Upper lobe of left lung (tissue), 6 donors: ENCODE data around the gene EHF. TPM values are rescaled to one million over a fixed set of nuclear protein-coding genes. Genes with fewer than 3 reads are reported as not detected.
A peak's percentile ranks its signal among the peaks of the same experiment; 100 is the strongest.

Experiments used
- ATAC-seq, 2 donors: fragments of 200-7000 bp; cut with Tn5 transposase; one replicate each; pipeline ENCODE4 v1.9.1; 2022; ENCODE audit warnings: mild to moderate bottlenecking in 2 of 2, moderate library complexity in 2 of 2; ENCODE audit not compliant: low FRiP score in 2 of 2
- DNase-seq, 2 donors: peaks; one replicate each; pipeline ENCODE4 v3.0.0-alpha.2; 2019 to 2020
- H3K27ac ChIP-seq, 4 donors: fragments of 200-600 bp; sonication (generic); one replicate each; pipeline ENCODE4 v1.5.1; 2016 to 2019
- H3K27me3 ChIP-seq, 4 donors: fragments of 200-600 bp; sonication (generic); one replicate each; pipeline ENCODE4 v1.5.1; 2017 to 2019
- H3K36me3 ChIP-seq, 4 donors: fragments of 200-600 bp; sonication (generic); one replicate each; pipeline ENCODE4 v1.5.1; 2016 to 2019
- H3K4me1 ChIP-seq, 4 donors: fragments of 200-600 bp; sonication (generic); one replicate each; pipeline ENCODE4 v1.5.1; 2018 to 2019
- H3K4me3 ChIP-seq, 4 donors: fragments of 200-600 bp; sonication (generic); one replicate each; pipeline ENCODE4 v1.5.1; 2017 to 2019; ENCODE audit warnings: mild to moderate bottlenecking in 2 of 4, moderate library complexity in 1 of 4
- H3K9me3 ChIP-seq, 4 donors: fragments of 200-600 bp; sonication (generic); one replicate each; pipeline ENCODE4 v1.5.1; 2018 to 2019
- CTCF ChIP-seq, 6 experiments: fragments of 450-650 bp in 4 of 6; fragments of 200-600 bp in 2 of 6; sonication (generic) in 2 of 6; IDR thresholded peaks; one replicate each; pipeline ENCODE4 v1.5.1; 2016 to 2019; ENCODE audit warnings: antibody characterized with exemption in 6 of 6
- EP300 ChIP-seq, 4 donors: sonication (generic); formaldehyde crosslinking; IDR thresholded peaks; one replicate each; pipeline ENCODE4 v1.5.1; 2017; ENCODE audit warnings: antibody characterized with exemption in 4 of 4, control low read depth in 2 of 4
- POLR2A ChIP-seq, 4 donors: fragments of 450-650 bp; IDR thresholded peaks; one replicate each; pipeline ENCODE4 v1.5.1; 2016 to 2017; ENCODE audit warnings: antibody characterized with exemption in 4 of 4, mild to moderate bottlenecking in 2 of 4
- POLR2AphosphoS5 ChIP-seq, 2 donors: sonication (generic); formaldehyde crosslinking; IDR thresholded peaks; one replicate each; pipeline ENCODE4 v1.5.1; 2017; ENCODE audit warnings: antibody characterized with exemption in 2 of 2
- WGBS, 2 donors: methylation state at CpG; one replicate each; pipeline ENCODE4 v1.1.5; 2017 to 2018; 5-methylcytosine and 5-hydroxymethylcytosine counted together
- total RNA-seq, 6 donors: library from RNA; depleted of rRNA in 4 of 6; stranded (reverse); fragments of >200 nt in 4 of 6; gene quantifications; one replicate each; pipeline versions ENCODE4 v1.1.0 to v1.2.1, GENCODE V29; 2016 to 2021
- donor health status: DM: no; HTN: no; CAD: no; lungs with moderate emphysema.
- donor health status: DM: no; HTN: yes; CAD: no; lungs with severe emphysema.

EHF gene
- total RNA-seq, 6 donors from 2014 or later: 31.8 to 122 (median 57.7) TPM

GRCh38 chr11:34651551-34651950 lies 30.7 kb downstream of the EHF start:
- H3K27me3 ChIP-seq: no peaks in the 10 kb centered on the region
- TF ChIP-seq EP300 (IDR thresholded peaks at IDR 0.05) (no peak), CTCF (IDR thresholded peaks at IDR 0.05) (no peak), POLR2A (IDR thresholded peaks at IDR 0.05) (no peak), POLR2AphosphoS5 (IDR thresholded peaks at IDR 0.05) (no peak)
- peak overlapping the region in 1 of 4 donors; percentile 15 for H3K27ac ChIP-seq
- no peak for DNase-seq
- 47 to 55% methylated on average over 3 of the region's 3 CpGs for WGBS, 2 donors
- no peak overlapping the region for H3K4me3 ChIP-seq
- no peaks in the 10 kb centered on the region for H3K9me3 ChIP-seq
- peaks cover 0 to 4% (median 2%) of the 10 kb centered on the region in 4 donors for H3K36me3 ChIP-seq
- peaks cover 17 to 51% (median 31%) of the 10 kb centered on the region in 4 donors for H3K4me1 ChIP-seq
- no peak for ATAC-seq

DNA sequence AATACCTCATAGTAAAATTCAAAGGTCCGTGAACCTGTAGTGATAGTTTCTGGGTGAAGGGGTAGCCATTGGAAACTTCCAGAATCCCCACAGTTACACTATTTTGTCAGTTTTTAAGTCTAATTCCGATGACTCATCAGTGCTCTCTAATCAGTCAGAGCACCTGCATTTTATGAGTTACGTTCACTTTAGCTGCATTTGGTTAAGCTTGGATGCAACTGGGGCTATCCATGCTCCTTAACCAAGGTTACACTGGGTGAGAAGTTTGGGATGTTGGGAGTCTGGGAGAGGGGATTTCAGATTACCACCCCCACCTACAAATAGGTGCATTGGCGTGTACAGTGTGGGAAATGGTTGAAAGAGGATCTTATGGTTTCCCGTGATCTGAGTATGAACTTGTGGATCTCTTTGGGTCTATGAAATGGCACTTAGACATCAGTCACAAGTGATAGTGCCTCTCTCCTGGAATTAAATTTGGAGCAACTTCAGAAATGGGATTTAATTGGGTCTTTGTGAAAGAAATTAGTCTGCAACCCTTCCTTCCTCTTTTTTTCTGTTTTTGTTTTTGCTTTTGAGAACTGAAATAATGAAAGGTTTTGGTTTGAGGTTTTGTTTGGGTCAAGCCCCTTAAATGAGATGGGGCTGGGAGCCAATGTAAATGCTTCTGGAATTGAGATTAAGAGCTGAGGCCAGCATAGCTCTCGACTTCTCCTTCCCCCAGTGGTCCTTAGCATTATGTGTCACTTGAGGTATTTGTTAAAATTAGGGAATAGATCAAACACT lies 31.5 kb downstream of the EHF start:
- H3K36me3 ChIP-seq: peaks cover 0 to 3% (median 0%) of the 10 kb centered on the region in 4 donors
- H3K27me3 ChIP-seq: no peaks in the 10 kb centered on the region
- H3K9me3 ChIP-seq: no peaks in the 10 kb centered on the region
- H3K4me1 ChIP-seq: peaks cover 17 to 51% (median 31%) of the 10 kb centered on the region in 4 donors
- peak overlapping the region in 2 of 4 donors; percentile 71 to 76 for H3K27ac ChIP-seq
- H3K4me3 ChIP-seq: no peak overlapping the region
- DNase-seq: no peak
- WGBS, 2 donors: 71 to 82% methylated on average over 6 of the region's 6 CpGs
- TF ChIP-seq POLR2AphosphoS5 (IDR thresholded peaks at IDR 0.05) (no peak), POLR2A (IDR thresholded peaks at IDR 0.05) (no peak), EP300 (IDR thresholded peaks at IDR 0.05) (no peak), CTCF (IDR thresholded peaks at IDR 0.05) (no peak)
- ATAC-seq: no peak

DNA sequence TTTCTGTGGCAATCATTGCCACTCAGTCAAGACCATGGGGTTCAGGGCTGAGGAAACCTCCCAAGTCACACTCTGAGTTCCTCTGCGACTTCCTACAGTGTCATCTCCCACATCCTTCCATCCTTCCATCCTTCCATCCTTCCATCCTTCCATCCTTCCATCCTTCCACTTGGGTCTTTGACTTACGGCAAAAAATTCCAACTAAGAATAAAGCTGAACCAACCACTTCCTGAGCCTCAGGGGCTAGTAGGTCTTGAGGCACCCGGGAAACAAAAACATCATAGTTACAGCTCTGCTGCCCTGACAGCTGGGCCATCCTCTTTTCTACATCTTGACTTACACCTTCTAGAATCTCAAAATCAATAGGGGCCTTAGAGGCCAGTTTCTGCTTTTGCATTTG lies 32.1 kb downstream of the EHF start:
- Histone ChIP-seq H3K9me3 (no peaks in the 10 kb centered on the region), H3K4me1 (peaks cover 17 to 51% (median 31%) of the 10 kb centered on the region in 4 donors), H3K27me3 (no peaks in the 10 kb centered on the region), H3K4me3 (no peak overlapping the region), H3K27ac (peak overlapping the region in 3 of 4 donors; percentile 52 to 76 (median 71)), H3K36me3 (peaks cover 0 to 3% (median 0%) of the 10 kb centered on the region in 4 donors)
- ATAC-seq (no peak), DNase-seq (no peak)
- 61% methylated on average over 3 of the region's 3 CpGs for WGBS, 2 donors
- no peak for TF ChIP-seq POLR2AphosphoS5 (IDR thresholded peaks at IDR 0.05)
- TF ChIP-seq POLR2A (IDR thresholded peaks at IDR 0.05): no peak

DNA sequence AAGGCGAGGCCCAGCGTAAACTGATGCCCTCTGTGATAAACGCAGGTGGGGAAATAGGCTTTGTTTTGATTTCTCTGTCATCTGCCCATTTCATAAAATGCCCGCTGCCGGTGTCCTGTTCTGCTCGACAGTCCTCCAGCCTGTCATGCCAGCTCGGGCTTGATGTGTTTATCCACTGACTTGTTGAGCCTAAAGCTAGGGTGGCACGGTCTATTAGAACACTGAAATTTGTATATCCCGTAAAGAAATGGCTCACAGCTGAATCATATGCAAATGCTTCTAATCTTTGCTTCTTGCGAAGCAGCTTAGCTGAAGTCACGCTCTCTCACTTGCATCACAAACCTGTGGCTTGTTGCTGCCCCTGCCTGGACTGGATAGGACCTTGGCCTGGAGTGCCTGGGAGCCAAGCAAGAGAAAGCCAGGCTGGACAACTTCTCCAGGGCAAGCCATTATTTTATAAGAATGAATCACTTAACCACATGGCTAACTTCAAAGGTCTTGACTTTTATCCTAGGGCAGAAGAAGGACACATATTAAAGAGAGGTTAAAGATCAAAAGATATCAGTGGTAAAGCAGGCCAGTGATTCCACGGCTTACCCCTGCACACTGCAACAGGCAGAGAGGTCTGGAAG lies 33.1 kb downstream of the EHF start:
- 60 to 65% methylated on average over 12 of the region's 12 CpGs for WGBS, 2 donors
- Histone ChIP-seq H3K9me3 (no peaks in the 10 kb centered on the region), H3K27ac (peak overlapping the region; percentile 49 to 76 (median 62)), H3K27me3 (no peaks in the 10 kb centered on the region), H3K4me1 (peaks cover 17 to 51% (median 31%) of the 10 kb centered on the region in 4 donors), H3K4me3 (no peak overlapping the region), H3K36me3 (peaks cover 0 to 3% (median 0%) of the 10 kb centered on the region in 4 donors)
- ATAC-seq: peak; percentile 72 to 84
- TF ChIP-seq POLR2A (IDR thresholded peaks at IDR 0.05) (peak in 1 of 4 donors; percentile 20), CTCF (IDR thresholded peaks at IDR 0.05) (no peak), EP300 (IDR thresholded peaks at IDR 0.05) (peak in 1 of 4 donors; percentile 74), POLR2AphosphoS5 (IDR thresholded peaks at IDR 0.05) (peak in 1 of 2 donors; percentile 55)
- DNase-seq: peak in 1 of 2 donors; percentile 92
